DND-41 (cell line): Measurements from ENCODE around the gene POLDIP3.
"Not testable (repeated sequence)": the region's sequence is repeated elsewhere in the genome, so short reads cannot be mapped to it uniquely, and the experiment has no call there.

ENCODE experiments used
- ATAC-seq: fragments of 200-7000 bp; cut with Tn5 transposase; 3 replicates; pipeline ENCODE4 v1.9.1; 2021; ENCODE audit warnings: low read depth; ENCODE audit not compliant: insufficient read depth
- DNase-seq: peaks from one replicate; pipeline ENCODE4 v3.0.0-alpha.2; 2020
- H2AFZ ChIP-seq: 2 replicates; pipeline ENCODE4 v1.6.0; 2012; ENCODE audit warnings: low read depth, low read length
- H3K27ac ChIP-seq: 2 replicates; pipeline ENCODE4 v1.5.1; 2012; ENCODE audit warnings: low read length, inconsistent platforms
- H3K27me3 ChIP-seq: fragments of 200-600 bp; sonication (generic); 2 replicates; pipeline ENCODE4 v1.6.0; 2012; ENCODE audit warnings: low read length, mild to moderate bottlenecking, inconsistent platforms; ENCODE audit not compliant: insufficient read depth, poor library complexity
- H3K36me3 ChIP-seq: 2 replicates; pipeline ENCODE4 v1.5.1; 2012; ENCODE audit warnings: low read length, inconsistent platforms; ENCODE audit not compliant: insufficient read depth
- H3K4me1 ChIP-seq: 2 replicates; pipeline ENCODE4 v1.5.1; 2012; ENCODE audit warnings: mild to moderate bottlenecking, low read length; ENCODE audit not compliant: insufficient read depth
- H3K4me2 ChIP-seq: 2 replicates; pipeline ENCODE4 v1.6.0; 2012; ENCODE audit warnings: mild to moderate bottlenecking, moderate library complexity, low read length, inconsistent platforms; ENCODE audit not compliant: insufficient read depth
- H3K4me3 ChIP-seq, 2 experiments: fragments of 200-600 bp in 1 of 2; shearing (Covaris generic) in 1 of 2; 2 replicates each; pipeline ENCODE4 v1.5.1; 2012 to 2016; ENCODE audit warnings: inconsistent platforms in 2 of 2, low read length in 2 of 2, mild to moderate bottlenecking in 2 of 2, low read depth in 1 of 2, moderate library complexity in 1 of 2
- H3K79me2 ChIP-seq: 2 replicates; pipeline ENCODE4 v1.6.0; 2012; ENCODE audit warnings: low read length, inconsistent platforms; ENCODE audit not compliant: insufficient read depth
- H3K9ac ChIP-seq: 2 replicates; pipeline ENCODE4 v1.6.0; 2012; ENCODE audit warnings: low read depth, mild to moderate bottlenecking, inconsistent platforms, low read length, moderate library complexity
- H3K9me3 ChIP-seq: 2 replicates; pipeline ENCODE4 v1.5.1; 2012; ENCODE audit warnings: low read length, moderate library complexity, mild to moderate bottlenecking, inconsistent platforms; ENCODE audit not compliant: insufficient read depth, severe bottlenecking
- H4K20me1 ChIP-seq: 2 replicates; pipeline ENCODE4 v1.6.0; 2012; ENCODE audit warnings: low read length; ENCODE audit not compliant: insufficient read depth
- EZH2 ChIP-seq: IDR thresholded peaks from 3 replicates; pipeline ENCODE4 v1.6.1; 2012; ENCODE audit warnings: borderline replicate concordance, low read depth, mild to moderate bottlenecking, moderate library complexity, low read length, inconsistent platforms; ENCODE audit not compliant: severe bottlenecking
- TF ChIP-seq, protein P1 (sequence below): IDR thresholded peaks from 2 replicates; pipeline ENCODE4 v1.5.1; 2012; ENCODE audit warnings: borderline replicate concordance, low read length, moderate library complexity, mild to moderate bottlenecking; ENCODE audit not compliant: poor library complexity, severe bottlenecking; ENCODE audit errors: extremely low read depth

POLDIP3 gene

DNA sequence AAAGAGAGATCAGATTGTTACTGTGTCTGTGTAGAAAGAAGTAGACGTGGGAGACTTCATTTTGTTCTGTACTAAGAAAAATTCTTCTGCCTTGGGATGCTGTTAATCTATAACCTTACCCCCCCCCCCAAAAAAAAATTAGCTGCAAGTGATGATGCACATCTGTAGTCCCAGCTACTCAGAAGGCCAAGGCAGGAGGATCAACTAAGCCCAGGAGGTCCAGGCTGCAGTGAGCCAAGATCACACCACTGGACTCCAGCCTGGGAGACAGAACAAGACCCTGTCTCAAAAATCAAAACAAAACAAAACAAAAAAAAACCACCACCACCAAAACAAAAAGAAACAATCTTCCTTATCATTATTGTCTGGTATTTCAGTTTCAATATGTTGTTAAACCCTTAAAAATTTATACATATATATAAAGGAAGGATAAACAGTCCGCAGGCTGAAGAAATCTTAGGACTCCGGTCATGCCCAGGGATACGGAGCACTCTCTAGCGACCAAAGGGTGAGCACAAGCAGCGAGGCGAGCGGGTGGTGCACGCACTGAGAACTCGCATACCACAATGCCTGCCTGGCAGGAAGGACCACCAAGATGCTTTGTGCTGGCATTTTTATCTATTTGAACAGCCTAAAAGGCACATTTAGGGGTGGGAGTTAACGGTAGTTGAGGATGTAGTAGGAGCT lies 6.4 kb downstream of the POLDIP3 start:
- no peaks in the 10 kb centered on the region for H3K27me3 ChIP-seq
- H3K9me3 ChIP-seq: no peaks in the 10 kb centered on the region
- no peak for ATAC-seq
- H3K4me3 ChIP-seq: no peak overlapping the region
- H2AFZ ChIP-seq: no peak overlapping the region
- peaks cover 100% of the 10 kb centered on the region for H3K79me2 ChIP-seq
- no peak overlapping the region for H3K4me2 ChIP-seq
- H3K9ac ChIP-seq: no peak overlapping the region
- H3K4me1 ChIP-seq: peaks cover 22% of the 10 kb centered on the region
- TF ChIP-seq, protein P1, sequence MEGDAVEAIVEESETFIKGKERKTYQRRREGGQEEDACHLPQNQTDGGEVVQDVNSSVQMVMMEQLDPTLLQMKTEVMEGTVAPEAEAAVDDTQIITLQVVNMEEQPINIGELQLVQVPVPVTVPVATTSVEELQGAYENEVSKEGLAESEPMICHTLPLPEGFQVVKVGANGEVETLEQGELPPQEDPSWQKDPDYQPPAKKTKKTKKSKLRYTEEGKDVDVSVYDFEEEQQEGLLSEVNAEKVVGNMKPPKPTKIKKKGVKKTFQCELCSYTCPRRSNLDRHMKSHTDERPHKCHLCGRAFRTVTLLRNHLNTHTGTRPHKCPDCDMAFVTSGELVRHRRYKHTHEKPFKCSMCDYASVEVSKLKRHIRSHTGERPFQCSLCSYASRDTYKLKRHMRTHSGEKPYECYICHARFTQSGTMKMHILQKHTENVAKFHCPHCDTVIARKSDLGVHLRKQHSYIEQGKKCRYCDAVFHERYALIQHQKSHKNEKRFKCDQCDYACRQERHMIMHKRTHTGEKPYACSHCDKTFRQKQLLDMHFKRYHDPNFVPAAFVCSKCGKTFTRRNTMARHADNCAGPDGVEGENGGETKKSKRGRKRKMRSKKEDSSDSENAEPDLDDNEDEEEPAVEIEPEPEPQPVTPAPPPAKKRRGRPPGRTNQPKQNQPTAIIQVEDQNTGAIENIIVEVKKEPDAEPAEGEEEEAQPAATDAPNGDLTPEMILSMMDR: no peak
- TF ChIP-seq EZH2: no peak
- H4K20me1 ChIP-seq: peaks cover 78% of the 10 kb centered on the region
- no peak overlapping the region for H3K27ac ChIP-seq
- DNase-seq: no peak
- peaks cover 76% of the 10 kb centered on the region for H3K36me3 ChIP-seq

DNA sequence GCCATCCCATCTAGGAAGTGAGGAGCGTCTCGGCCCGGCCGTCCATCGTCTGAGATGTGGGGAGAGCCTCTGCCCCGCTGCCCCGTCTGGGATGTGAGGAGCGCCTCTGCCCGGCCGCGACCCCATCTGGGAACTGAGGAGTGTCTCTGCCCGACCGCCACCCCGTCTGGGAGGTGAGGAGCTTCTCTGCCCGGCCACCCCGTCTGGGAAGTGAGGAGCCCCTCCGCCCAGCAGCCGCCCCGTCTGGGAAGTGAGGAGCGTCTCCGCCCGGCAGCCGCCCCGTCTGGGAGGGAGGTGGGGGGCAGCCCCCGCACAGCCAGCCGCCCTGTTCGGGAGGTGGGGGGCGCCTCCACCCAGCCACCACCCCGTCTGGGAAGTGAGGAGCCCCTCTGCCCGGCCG lies 7.0 kb downstream of the POLDIP3 start:
- H4K20me1 ChIP-seq: peaks cover 78% of the 10 kb centered on the region
- H3K27ac ChIP-seq, H3K9me3 ChIP-seq, H2AFZ ChIP-seq, H3K9ac ChIP-seq, H3K27me3 ChIP-seq, DNase-seq, H3K4me3 ChIP-seq, ATAC-seq, H3K4me2 ChIP-seq: not testable (repeated sequence)
- peaks cover 76% of the 10 kb centered on the region for H3K36me3 ChIP-seq
- H3K79me2 ChIP-seq: peaks cover 100% of the 10 kb centered on the region
- peaks cover 16% of the 10 kb centered on the region for H3K4me1 ChIP-seq

DNA sequence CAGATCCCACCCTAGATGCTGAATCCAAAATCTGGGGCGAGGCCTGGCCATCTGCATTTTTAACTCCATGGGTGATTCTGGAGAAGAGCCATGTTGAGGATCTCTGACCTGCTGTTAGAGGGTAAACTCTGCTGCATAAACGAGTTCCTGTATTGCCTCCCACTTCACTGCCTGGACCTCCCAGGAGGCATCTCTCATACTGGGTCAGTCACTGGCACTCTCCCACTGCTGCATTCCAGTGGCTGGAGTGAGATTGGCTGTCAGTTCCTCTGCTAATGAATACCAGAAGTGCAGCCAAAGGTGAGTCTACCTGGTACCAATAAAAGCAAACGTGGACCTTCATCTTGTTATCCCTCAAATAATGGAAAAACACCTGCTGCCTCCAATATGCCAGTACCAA lies 10.3 kb downstream of the POLDIP3 start:
- Histone ChIP-seq H3K27me3 (no peaks in the 10 kb centered on the region), H3K36me3 (peaks cover 81% of the 10 kb centered on the region), H2AFZ (no peak overlapping the region), H3K27ac (no peak overlapping the region), H4K20me1 (peaks cover 70% of the 10 kb centered on the region), H3K79me2 (peaks cover 91% of the 10 kb centered on the region), H3K9ac (no peak overlapping the region), H3K4me2 (no peak overlapping the region), H3K4me3 (no peak overlapping the region), H3K9me3 (no peaks in the 10 kb centered on the region), H3K4me1 (no peaks in the 10 kb centered on the region)
- ATAC-seq (no peak), DNase-seq (no peak)
- TF ChIP-seq EZH2: no peak
- TF ChIP-seq, protein P1: no peak

DNA sequence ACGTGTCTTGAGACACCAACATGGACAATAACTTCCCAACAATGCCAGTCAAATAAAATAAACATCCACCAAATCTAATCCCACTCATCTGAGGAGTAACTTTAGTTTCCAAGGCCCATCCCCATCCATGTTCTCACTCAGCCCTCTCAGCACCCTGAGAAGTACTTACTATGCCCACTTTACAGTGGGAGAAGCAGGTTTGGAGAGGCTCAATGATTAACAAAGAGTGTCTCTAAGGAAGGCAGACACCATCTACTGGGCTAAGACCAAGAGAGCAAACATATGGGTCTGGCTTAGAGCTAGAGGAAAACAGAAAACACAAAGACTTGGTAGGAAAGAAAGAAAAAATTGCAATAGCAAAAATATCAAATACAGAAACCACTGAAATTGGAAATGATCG lies 11.3 kb downstream of the POLDIP3 start:
- ATAC-seq (no peak), DNase-seq (no peak)
- H3K79me2 ChIP-seq: peaks cover 89% of the 10 kb centered on the region
- H3K27me3 ChIP-seq: no peaks in the 10 kb centered on the region
- no peak overlapping the region for H2AFZ ChIP-seq
- TF ChIP-seq EZH2: no peak
- TF ChIP-seq, protein P1: no peak
- H3K4me1 ChIP-seq: no peaks in the 10 kb centered on the region
- no peak overlapping the region for H3K4me2 ChIP-seq
- H4K20me1 ChIP-seq: peaks cover 66% of the 10 kb centered on the region
- no peak overlapping the region for H3K27ac ChIP-seq
- peaks cover 81% of the 10 kb centered on the region for H3K36me3 ChIP-seq
- no peak overlapping the region for H3K9ac ChIP-seq
- no peaks in the 10 kb centered on the region for H3K9me3 ChIP-seq
- H3K4me3 ChIP-seq: no peak overlapping the region
